K562 (cell line): Measurements from ENCODE around the gene KLK13. TPM values are rescaled to one million over a fixed set of nuclear protein-coding genes. Genes with fewer than 3 reads are reported as not detected.
A peak's percentile ranks its signal among the peaks of the same experiment; 100 is the strongest.

Experiments
- ARID1B ChIP-seq: fragments of 450-650 bp; IDR thresholded peaks from 2 replicates; pipeline ENCODE4 v1.6.1; 2016; ENCODE audit warnings: antibody characterized with exemption, mild to moderate bottlenecking, inconsistent platforms
- CAMTA2 ChIP-seq: fragments of 250-450 bp; sonication (Bioruptor Pico); conservative IDR thresholded peaks from 2 replicates; pipeline ENCODE4 v1.5.1; 2022
- CEBPB ChIP-seq: fragments of 450-650 bp; IDR thresholded peaks from 2 replicates; pipeline ENCODE4 v1.6.1; 2016; ENCODE audit warnings: missing genetic modification characterization, missing compliant biosample characterization
- DIDO1 ChIP-seq: fragments of 450-650 bp; IDR thresholded peaks from 2 replicates; pipeline ENCODE4 v1.6.1; 2016; ENCODE audit warnings: low read depth, missing biosample characterization, missing genetic modification characterization
- DMBX1 ChIP-seq: fragments of 250-450 bp; sonication (Bioruptor Pico); IDR thresholded peaks from 2 replicates; pipeline ENCODE4 v1.8.0; 2022; ENCODE audit warnings: inconsistent platforms, mild to moderate bottlenecking, moderate library complexity, borderline replicate concordance
- JUNB ChIP-seq: fragments of 450-650 bp; formaldehyde crosslinking; conservative IDR thresholded peaks from 2 replicates; pipeline ENCODE4 v1.4.0; 2020; ENCODE audit warnings: mild to moderate bottlenecking
- KDM1A ChIP-seq, 2 experiments: fragments of 450-650 bp; IDR thresholded peaks; 2 replicates each; pipeline ENCODE4 v1.6.1; 2016; ENCODE audit warnings: mild to moderate bottlenecking in 2 of 2
- NCOR1 ChIP-seq: fragments of 450-650 bp; IDR thresholded peaks from 2 replicates; pipeline ENCODE4 v1.6.1; 2016; ENCODE audit warnings: mild to moderate bottlenecking, moderate library complexity
- POLR2AphosphoS2 ChIP-seq: IDR thresholded peaks from 2 replicates; pipeline ENCODE4 v1.6.1; 2012; ENCODE audit warnings: low read length, improper control_type of control experiment
- SIX5 ChIP-seq, 2 experiments: IDR thresholded peaks; 2 replicates each; pipeline ENCODE4 v1.6.1; 2011; ENCODE audit warnings: low read length in 2 of 2, borderline replicate concordance in 1 of 2, low read depth in 1 of 2, mild to moderate bottlenecking in 1 of 2, moderate library complexity in 1 of 2; ENCODE audit not compliant: insufficient read depth in 1 of 2
- SMARCA5 ChIP-seq: fragments of 450-650 bp; IDR thresholded peaks from 2 replicates; pipeline ENCODE4 v1.6.1; 2016
- SNRNP70 ChIP-seq: fragments of 200-400 bp; formaldehyde crosslinking; optimal IDR thresholded peaks from 2 replicates; pipeline ENCODE3; 2017; ENCODE audit warnings: low read depth, low read length
- TFAM ChIP-seq: fragments of 250-450 bp; sonication (Bioruptor Pico); conservative IDR thresholded peaks from 2 replicates; pipeline ENCODE4 v1.5.0; 2021; ENCODE audit warnings: mild to moderate bottlenecking, moderate library complexity
- ZFP36 ChIP-seq: fragments of 150-350 bp; IDR thresholded peaks from 2 replicates; pipeline ENCODE4 v1.6.1; 2018; ENCODE audit warnings: low read length, low read depth; ENCODE audit not compliant: partially characterized antibody
- ZNF140 ChIP-seq: fragments of 250-450 bp; sonication (Bioruptor Pico); IDR thresholded peaks from 2 replicates; pipeline ENCODE4 v1.8.0; 2021; ENCODE audit warnings: moderate library complexity, mild to moderate bottlenecking, inconsistent platforms
- ZNF146 ChIP-seq: IDR thresholded peaks from one replicate; pipeline ENCODE4 v1.6.1; 2018; ENCODE audit warnings: missing compliant biosample characterization; ENCODE audit not compliant: unreplicated experiment
- ZNF445 ChIP-seq: fragments of 250-450 bp; sonication (Bioruptor Pico); IDR thresholded peaks from 2 replicates; pipeline ENCODE4 v1.4.0; 2020; ENCODE audit warnings: low read depth, mild to moderate bottlenecking, moderate library complexity
- ZNF76 ChIP-seq: fragments of 250-450 bp; sonication (Bioruptor Pico); IDR thresholded peaks from 2 replicates; pipeline ENCODE4 v1.4.0; 2020; ENCODE audit warnings: mild to moderate bottlenecking, moderate library complexity, borderline replicate concordance
- ZSCAN29 ChIP-seq: fragments of 450-650 bp; IDR thresholded peaks from 2 replicates; pipeline ENCODE4 v1.6.1; 2017
- polyA plus RNA-seq, 8 experiments: library from polyadenylated mRNA; depleted of rRNA in 4 of 8; stranded (reverse) in 5 of 8; unstranded in 3 of 8; fragments of >200 nt; fragmentation: Nextera tagmentation in 2 of 8; fragmentation: Illumina TruSeq in 1 of 8; extraction: Ambion mirVana in 2 of 8; extraction: Trizol in 1 of 8; gene quantifications; 2 replicates each; pipeline versions ENCODE4 v1.2.1 to v1.2.3, GENCODE V29; 2011 to 2014; ENCODE audit warnings: inconsistent platforms in 1 of 8, missing spikeins in 1 of 8
- total RNA-seq, 7 experiments: library from RNA; depleted of rRNA in 6 of 7; stranded (reverse); fragments of >200 nt in 6 of 7; fragmentation: Illumina TruSeq in 2 of 7; extraction: Trizol in 2 of 7; gene quantifications; 2 replicates each; pipeline versions ENCODE4 v1.2.1 to v1.2.3, GENCODE V29; 2011 to 2021; ENCODE audit warnings: low replicate concordance in 1 of 7
- TF ChIP-seq, protein P1 (sequence below), 3 experiments: fragments of 200-800 bp in 1 of 3; fragments of 250-450 bp in 1 of 3; fragments of 450-650 bp in 1 of 3; sonication (Bioruptor Pico) in 1 of 3; sonication (Bioruptor generic) in 1 of 3; formaldehyde crosslinking in 1 of 3; IDR thresholded peaks; 2 replicates each; pipeline versions ENCODE4 v1.6.1 to v1.8.0; 2016 to 2022; ENCODE audit warnings: mild to moderate bottlenecking in 2 of 3, missing genetic modification characterization in 2 of 3, missing compliant biosample characterization in 1 of 3, moderate library complexity in 1 of 3
- TF ChIP-seq, protein P2 (sequence below), 3 experiments: fragments of 200-800 bp in 1 of 3; sonication (Bioruptor generic) in 1 of 3; sonication (generic) in 1 of 3; formaldehyde crosslinking in 1 of 3; IDR thresholded peaks; 2 replicates each; pipeline versions ENCODE4 v1.6.1 to v1.8.0; 2016 to 2022; ENCODE audit warnings: mild to moderate bottlenecking in 2 of 3, missing compliant biosample characterization in 2 of 3, missing genetic modification characterization in 2 of 3, missing genetic modification reagents in 1 of 3
- TF ChIP-seq, protein P3 (sequence below): fragments of 450-650 bp; formaldehyde crosslinking; IDR thresholded peaks from 2 replicates; pipeline ENCODE4 v1.4.0; 2020; ENCODE audit warnings: mild to moderate bottlenecking, moderate library complexity

Gene KLK13
- total and polyA plus RNA-seq, 9 of the 15 experiments (the other 6 are each of a cell fraction or from before 2014, with no cell fraction given) = 0.72 to 9.0 (median 2.3) TPM

DNA sequence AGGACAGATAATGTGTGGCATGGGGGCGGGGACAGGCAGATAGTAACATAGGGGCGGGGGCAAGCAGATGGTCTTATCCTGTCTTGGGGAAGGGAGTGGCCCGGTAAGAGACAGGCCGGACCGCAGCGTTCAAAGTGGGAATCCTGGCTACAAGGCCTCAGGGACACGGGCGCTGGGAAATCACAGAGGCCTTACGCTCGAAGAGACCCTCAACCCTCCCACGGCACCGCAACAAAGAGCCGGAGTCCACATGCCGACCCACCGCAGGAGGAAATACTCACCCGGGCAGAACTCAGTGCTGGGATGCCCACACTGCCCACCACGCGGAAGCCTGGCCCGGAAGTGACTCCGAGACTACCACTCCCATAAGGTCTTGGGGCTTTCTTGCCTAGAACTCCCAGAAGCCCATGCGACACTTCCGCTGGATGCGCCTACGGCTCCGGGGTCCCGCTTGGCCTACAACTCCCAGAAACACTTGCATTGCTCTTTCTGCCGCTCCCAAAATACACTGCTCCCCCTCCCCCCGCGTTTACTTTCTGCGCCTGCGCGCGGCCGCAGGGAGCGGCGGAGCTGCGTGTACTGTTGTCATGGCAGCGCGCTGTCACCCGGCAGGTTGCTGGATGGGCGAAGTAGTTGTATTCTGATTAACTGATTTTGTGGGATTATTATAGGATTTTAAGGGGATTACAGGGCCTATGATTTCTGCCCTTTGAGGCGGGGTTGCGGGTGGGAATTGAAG, 43.3 kb upstream of the KLK13 start, which contains the start of gene CTU1 (continued):
- no peak for TF ChIP-seq SMARCA5
- TF ChIP-seq ZNF140 = no peak
- no peak for TF ChIP-seq CAMTA2 (CRISPR knock-in tag)
- no peak for TF ChIP-seq SNRNP70
- TF ChIP-seq ZSCAN29 = no peak
- TF ChIP-seq, protein P1, sequence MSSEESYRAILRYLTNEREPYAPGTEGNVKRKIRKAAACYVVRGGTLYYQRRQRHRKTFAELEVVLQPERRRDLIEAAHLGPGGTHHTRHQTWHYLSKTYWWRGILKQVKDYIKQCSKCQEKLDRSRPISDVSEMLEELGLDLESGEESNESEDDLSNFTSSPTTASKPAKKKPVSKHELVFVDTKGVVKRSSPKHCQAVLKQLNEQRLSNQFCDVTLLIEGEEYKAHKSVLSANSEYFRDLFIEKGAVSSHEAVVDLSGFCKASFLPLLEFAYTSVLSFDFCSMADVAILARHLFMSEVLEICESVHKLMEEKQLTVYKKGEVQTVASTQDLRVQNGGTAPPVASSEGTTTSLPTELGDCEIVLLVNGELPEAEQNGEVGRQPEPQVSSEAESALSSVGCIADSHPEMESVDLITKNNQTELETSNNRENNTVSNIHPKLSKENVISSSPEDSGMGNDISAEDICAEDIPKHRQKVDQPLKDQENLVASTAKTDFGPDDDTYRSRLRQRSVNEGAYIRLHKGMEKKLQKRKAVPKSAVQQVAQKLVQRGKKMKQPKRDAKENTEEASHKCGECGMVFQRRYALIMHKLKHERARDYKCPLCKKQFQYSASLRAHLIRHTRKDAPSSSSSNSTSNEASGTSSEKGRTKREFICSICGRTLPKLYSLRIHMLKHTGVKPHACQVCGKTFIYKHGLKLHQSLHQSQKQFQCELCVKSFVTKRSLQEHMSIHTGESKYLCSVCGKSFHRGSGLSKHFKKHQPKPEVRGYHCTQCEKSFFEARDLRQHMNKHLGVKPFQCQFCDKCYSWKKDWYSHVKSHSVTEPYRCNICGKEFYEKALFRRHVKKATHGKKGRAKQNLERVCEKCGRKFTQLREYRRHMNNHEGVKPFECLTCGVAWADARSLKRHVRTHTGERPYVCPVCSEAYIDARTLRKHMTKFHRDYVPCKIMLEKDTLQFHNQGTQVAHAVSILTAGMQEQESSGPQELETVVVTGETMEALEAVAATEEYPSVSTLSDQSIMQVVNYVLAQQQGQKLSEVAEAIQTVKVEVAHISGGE (CRISPR knock-in tag; IDR thresholded peaks at IDR 0.05) = peak in 1 of 3 experiments; percentile 86; a peak in 2 of 6 replicates
- TF ChIP-seq, protein P2, sequence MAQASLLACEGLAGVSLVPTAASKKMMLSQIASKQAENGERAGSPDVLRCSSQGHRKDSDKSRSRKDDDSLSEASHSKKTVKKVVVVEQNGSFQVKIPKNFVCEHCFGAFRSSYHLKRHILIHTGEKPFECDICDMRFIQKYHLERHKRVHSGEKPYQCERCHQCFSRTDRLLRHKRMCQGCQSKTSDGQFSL (CRISPR knock-in tag; IDR thresholded peaks at IDR 0.05) = no peak
- TF ChIP-seq, protein P2 (tag; IDR thresholded peaks at IDR 0.05) = no peak
- TF ChIP-seq ZFP36 = no peak
- TF ChIP-seq CEBPB (tag) = no peak
- TF ChIP-seq ARID1B = peak; percentile 56; the same call in 1 of the 2 replicates
- no peak for TF ChIP-seq DMBX1
- no peak for TF ChIP-seq JUNB (CRISPR knock-in tag)
- no peak for TF ChIP-seq ZNF445 (CRISPR knock-in tag)
- no peak for TF ChIP-seq ZNF76 (CRISPR knock-in tag)
- TF ChIP-seq POLR2AphosphoS2 = no peak
- TF ChIP-seq ZNF146 (CRISPR knock-in tag) = no peak
- TF ChIP-seq NCOR1 = no peak
- peak; percentile 91 to 95 for TF ChIP-seq SIX5 (IDR thresholded peaks at IDR 0.05; ENCODE audit: borderline replicate concordance in 1 of 2, insufficient read depth in 1 of 2, low read depth in 1 of 2, low read length in 2 of 2)
- TF ChIP-seq TFAM (CRISPR knock-in tag) = no peak
- TF ChIP-seq DIDO1 (tag) = no peak; the same call in 1 of the 2 replicates
- TF ChIP-seq KDM1A (IDR thresholded peaks at IDR 0.05) = no peak
- TF ChIP-seq, protein P3, sequence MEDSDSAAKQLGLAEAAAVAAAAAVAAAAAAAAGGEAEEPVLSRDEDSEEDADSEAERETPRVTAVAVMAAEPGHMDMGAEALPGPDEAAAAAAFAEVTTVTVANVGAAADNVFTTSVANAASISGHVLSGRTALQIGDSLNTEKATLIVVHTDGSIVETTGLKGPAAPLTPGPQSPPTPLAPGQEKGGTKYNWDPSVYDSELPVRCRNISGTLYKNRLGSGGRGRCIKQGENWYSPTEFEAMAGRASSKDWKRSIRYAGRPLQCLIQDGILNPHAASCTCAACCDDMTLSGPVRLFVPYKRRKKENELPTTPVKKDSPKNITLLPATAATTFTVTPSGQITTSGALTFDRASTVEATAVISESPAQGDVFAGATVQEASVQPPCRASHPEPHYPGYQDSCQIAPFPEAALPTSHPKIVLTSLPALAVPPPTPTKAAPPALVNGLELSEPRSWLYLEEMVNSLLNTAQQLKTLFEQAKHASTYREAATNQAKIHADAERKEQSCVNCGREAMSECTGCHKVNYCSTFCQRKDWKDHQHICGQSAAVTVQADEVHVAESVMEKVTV = no peak
